GM23338 (cell line): ENCODE measurements around the gene ZKSCAN4.

Experiments
- CTCF ChIP-seq, 2 experiments: fragments of 200-600 bp in 1 of 2; sonication (generic) in 1 of 2; conservative IDR thresholded peaks; 2 replicates each; pipeline versions ENCODE4 v1.5.1 to v1.6.1; 2016 to 2017; ENCODE audit warnings: antibody characterized with exemption in 2 of 2, low read depth in 2 of 2, mild to moderate bottlenecking in 2 of 2, moderate library complexity in 1 of 2
- EZH2 ChIP-seq: fragments of 200-600 bp; sonication (generic); IDR thresholded peaks from one replicate; pipeline ENCODE4 v1.8.0; 2017; ENCODE audit warnings: antibody characterized with exemption, mild to moderate bottlenecking, low read depth; ENCODE audit not compliant: unreplicated experiment
- EZH2phosphoT487 ChIP-seq: fragments of 200-600 bp; sonication (generic); IDR thresholded peaks from one replicate; pipeline ENCODE4 v1.8.1; 2018; ENCODE audit warnings: antibody characterized with exemption; ENCODE audit not compliant: unreplicated experiment
- JUNB ChIP-seq: IDR thresholded peaks from one replicate; pipeline ENCODE4 v1.6.1; 2016; ENCODE audit warnings: antibody characterized with exemption; ENCODE audit not compliant: unreplicated experiment
- REST ChIP-seq: IDR thresholded peaks from one replicate; pipeline ENCODE4 v1.6.1; 2018; ENCODE audit warnings: antibody characterized with exemption; ENCODE audit not compliant: unreplicated experiment

GRCh38 chr6:28291573-28291972, 39.5 kb upstream of the ZKSCAN4 start:
- TF ChIP-seq EZH2 (no peak), CTCF (conservative IDR thresholded peaks at IDR 0.05; ENCODE audit: low read depth in 2 of 2) (no peak), EZH2phosphoT487 (no peak), JUNB (no peak), REST (no peak)
